ENCODE results near the gene OSTF1. TPM values are rescaled to one million over a fixed set of nuclear protein-coding genes. Genes with fewer than 3 reads are reported as not detected.

Gene OSTF1
- total RNA-seq, 4 donors from 2014 or later = 21.6 to 44.6 (median 32.9) TPM

- no peaks in the 10 kb centered on the region for H3K36me3 ChIP-seq
- TF ChIP-seq POLR2A (IDR thresholded peaks at IDR 0.05) (no peak), CTCF (IDR thresholded peaks at IDR 0.05) (no peak)
- H3K9me3 ChIP-seq = no peaks in the 10 kb centered on the region
- DNase-seq = no peak
- no peaks in the 10 kb centered on the region for H3K27me3 ChIP-seq
- no peak overlapping the region for H3K4me3 ChIP-seq
- peaks cover 0 to 18% (median 5%) of the 10 kb centered on the region in 4 donors for H3K4me1 ChIP-seq
- no peak overlapping the region for H3K27ac ChIP-seq
Measured at GRCh38 chr9:75092766-75093165, 4.5 kb downstream of the OSTF1 start.

GRCh38 chr9:75096796-75097195 lies 8.5 kb downstream of the OSTF1 start:
- no peaks in the 10 kb centered on the region for H3K36me3 ChIP-seq
- no peak for TF ChIP-seq POLR2A (IDR thresholded peaks at IDR 0.05)
- TF ChIP-seq CTCF (IDR thresholded peaks at IDR 0.05) = no peak
- no peaks in the 10 kb centered on the region for H3K9me3 ChIP-seq
- no peak for DNase-seq
- H3K27ac ChIP-seq = peak overlapping the region in 1 of 4 donors; percentile 8
- peaks cover 0 to 6% (median 0%) of the 10 kb centered on the region in 4 donors for H3K4me1 ChIP-seq
- no peak overlapping the region for H3K4me3 ChIP-seq
- no peaks in the 10 kb centered on the region for H3K27me3 ChIP-seq

GRCh38 chr9:75101004-75101588 lies 12.8 kb downstream of the OSTF1 start:
- H3K27ac ChIP-seq = peak overlapping the region in 1 of 4 donors; percentile 18
- TF ChIP-seq CTCF (IDR thresholded peaks at IDR 0.05) (no peak), POLR2A (IDR thresholded peaks at IDR 0.05) (no peak)
- H3K4me1 ChIP-seq = peaks cover 0 to 6% (median 0%) of the 10 kb centered on the region in 4 donors

GRCh38 chr9:75102177-75102790 lies 14.0 kb downstream of the OSTF1 start:
- Histone ChIP-seq H3K27me3 (no peaks in the 10 kb centered on the region), H3K4me1 (peaks cover 0 to 6% (median 0%) of the 10 kb centered on the region in 4 donors), H3K9me3 (no peaks in the 10 kb centered on the region), H3K27ac (no peak overlapping the region), H3K36me3 (no peaks in the 10 kb centered on the region), H3K4me3 (no peak overlapping the region)
- no peak for TF ChIP-seq CTCF (IDR thresholded peaks at IDR 0.05)
- no peak for TF ChIP-seq POLR2A (IDR thresholded peaks at IDR 0.05)
- DNase-seq = no peak

More at GRCh38 chr9:75101004-75101588, 12.8 kb downstream of the OSTF1 start:
- Histone ChIP-seq H3K9me3 (no peaks in the 10 kb centered on the region), H3K4me3 (no peak overlapping the region), H3K27me3 (no peaks in the 10 kb centered on the region), H3K36me3 (no peaks in the 10 kb centered on the region)
- no peak for DNase-seq

- Histone ChIP-seq H3K36me3 (no peaks in the 10 kb centered on the region), H3K27ac (peak overlapping the region in 1 of 4 donors; percentile 26), H3K4me1 (peaks cover 0 to 13% (median 0%) of the 10 kb centered on the region in 4 donors), H3K27me3 (no peaks in the 10 kb centered on the region), H3K9me3 (no peaks in the 10 kb centered on the region), H3K4me3 (no peak overlapping the region)
- DNase-seq = no peak
- TF ChIP-seq CTCF (IDR thresholded peaks at IDR 0.05) = no peak
Measured at GRCh38 chr9:75104607-75105006, 16.3 kb downstream of the OSTF1 start.

Measured in Peyer's patch (tissue), 4 donors.